Activated T-cell treated with anti-CD3 and anti-CD28 coated beads for 48 hours (primary cell): ENCODE data around the gene ZDHHC1.
A peak's percentile ranks its signal among the peaks of the same experiment; 100 is the strongest.

Source experiments
- DNase-seq: peaks from one replicate; pipeline ENCODE4 v3.0.0-alpha.2; 2020; ENCODE audit warnings: low read depth

The ZDHHC1 gene

DNA sequence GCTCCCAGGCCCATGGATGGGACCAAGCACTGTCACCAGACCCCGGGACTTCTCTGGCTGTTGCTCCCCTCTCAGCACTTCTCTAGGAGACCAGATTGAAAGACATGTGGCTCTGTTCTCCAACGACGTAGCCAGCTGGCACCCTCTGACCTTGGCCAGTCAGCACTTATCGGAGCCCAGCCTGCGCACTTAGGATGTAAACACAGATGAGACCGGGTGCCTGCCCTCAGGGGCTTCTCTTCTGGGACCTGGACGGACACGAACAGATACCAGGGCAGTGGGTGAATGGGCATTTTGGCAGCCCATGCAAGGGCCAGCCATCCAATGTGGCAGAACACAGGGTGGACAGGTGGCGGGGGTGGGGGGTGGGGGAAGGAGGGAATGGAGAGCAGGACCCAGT lies 6.6 kb downstream of the ZDHHC1 start:
- DNase-seq, result no peak

DNA sequence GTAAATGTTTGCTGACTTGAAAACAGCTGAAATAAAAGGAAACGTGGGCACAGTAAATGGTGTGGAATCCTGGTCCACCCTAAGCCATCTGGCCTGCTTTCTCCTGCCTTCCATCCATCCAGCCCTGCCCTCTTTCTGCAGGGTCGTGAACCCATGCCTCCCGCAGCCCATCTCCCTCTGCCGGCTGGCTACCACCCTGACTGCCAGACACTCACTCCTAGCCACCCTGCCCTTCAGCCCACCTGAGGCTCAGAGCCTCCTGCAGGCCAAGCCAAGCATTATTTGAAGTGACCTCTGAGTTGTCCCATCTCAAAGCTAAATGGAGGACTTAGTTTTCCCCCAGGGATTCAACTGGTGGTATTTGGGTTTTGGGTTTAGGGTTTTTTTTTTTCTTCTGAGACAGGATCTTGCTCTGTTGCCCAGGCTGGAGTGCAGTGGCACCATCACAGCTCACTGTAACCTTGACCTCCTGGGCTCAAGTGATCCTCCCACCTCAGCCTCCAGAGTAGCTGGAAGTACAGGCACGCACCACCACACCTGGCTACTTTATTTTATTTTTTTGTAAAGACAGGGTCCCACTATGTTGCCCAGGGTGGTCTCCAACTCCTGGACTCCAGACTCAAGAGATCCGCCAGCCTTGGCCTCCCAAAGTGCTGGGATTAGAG lies 8.4 kb downstream of the ZDHHC1 start:
- no peak for DNase-seq

DNA sequence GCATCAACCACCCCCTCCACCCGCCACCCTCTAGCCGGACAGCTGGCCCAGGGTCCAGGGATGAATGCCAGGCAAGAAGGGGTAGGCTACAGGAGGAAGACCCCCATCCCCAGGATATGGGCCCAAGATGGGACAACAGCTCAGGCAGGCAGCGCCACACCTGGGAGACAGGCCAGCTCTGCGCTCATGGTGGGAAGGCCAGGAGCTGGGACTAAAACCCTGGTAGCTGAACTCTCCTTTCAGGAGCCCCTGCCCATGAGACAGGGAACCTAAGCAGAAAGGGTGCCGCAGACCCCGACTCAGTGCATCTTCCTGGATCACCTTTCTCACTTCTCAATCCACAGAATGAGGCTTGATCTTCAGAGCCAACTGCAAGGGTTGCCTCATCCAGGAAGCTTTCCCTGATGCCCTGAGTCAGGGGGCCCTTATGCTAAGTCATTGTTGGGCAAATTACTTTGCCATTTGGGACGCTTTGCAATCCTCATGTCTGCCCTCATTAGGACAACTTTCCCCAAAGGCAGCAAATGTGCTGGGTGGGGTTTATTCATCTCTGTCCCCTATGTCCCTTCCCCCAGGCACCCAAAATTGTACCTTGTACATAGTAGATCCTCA lies 9.0 kb downstream of the ZDHHC1 start:
- no peak for DNase-seq

DNA sequence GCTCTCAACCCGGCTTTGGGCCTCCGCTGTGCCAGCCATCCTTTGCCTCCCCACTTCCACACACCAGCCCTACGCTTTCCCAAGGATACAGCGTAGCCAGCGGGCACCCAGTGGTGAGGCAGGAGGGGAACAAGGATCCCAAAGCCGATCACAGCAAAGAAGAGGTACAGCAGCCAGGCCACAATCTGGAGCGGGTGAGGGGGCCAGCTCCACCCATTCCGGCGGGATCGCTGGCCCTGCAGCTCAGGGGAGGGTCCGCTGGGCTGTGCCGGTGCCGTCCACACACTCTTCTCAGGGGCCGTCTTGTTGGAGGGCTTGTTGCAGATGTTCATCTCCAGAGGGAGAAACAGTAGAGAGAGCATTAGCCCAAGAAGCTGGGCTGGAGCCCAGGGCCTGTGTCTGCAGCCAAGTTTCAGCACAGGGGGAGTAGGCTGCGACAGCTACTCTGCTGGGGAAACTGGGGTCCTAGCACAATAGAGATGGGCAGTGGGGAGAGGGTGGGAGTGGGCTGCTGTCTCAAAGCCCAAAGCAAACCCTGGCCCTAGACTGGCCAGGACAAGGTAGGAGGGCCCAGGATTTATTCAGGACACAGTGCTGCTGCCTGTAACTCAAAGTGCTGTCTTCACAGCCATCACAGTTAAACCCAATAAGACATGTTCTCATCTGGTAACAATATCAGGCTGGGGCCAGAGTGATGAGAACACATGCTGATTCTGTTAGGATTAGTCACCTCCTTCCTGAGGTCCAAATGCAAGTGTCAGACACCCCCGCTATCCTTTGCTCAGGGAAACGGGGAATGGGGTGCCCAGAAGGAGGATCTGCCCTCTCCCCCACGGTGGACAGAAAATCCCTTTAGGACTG lies 9.9 kb downstream of the ZDHHC1 start:
- DNase-seq, result no peak

DNA sequence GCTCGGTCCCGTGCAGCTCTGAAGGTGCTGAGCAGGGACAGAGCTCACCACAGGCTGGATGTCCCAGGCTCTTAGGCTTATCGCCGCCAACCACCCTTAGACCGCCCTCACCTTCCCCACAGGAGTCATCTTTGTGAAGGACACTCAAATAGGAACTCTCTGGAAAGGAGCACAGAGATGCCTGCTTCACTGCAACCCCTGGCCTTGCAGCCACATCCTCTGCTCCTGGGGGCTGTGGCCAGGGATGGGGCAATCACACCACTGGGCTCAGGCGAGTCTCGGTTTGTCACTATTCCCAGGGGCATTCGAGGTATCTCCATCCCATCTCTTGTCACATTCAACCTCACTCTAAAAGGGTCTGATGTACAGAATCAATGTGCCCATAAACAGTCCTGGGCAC lies 10.9 kb downstream of the ZDHHC1 start:
- no peak for DNase-seq

DNA sequence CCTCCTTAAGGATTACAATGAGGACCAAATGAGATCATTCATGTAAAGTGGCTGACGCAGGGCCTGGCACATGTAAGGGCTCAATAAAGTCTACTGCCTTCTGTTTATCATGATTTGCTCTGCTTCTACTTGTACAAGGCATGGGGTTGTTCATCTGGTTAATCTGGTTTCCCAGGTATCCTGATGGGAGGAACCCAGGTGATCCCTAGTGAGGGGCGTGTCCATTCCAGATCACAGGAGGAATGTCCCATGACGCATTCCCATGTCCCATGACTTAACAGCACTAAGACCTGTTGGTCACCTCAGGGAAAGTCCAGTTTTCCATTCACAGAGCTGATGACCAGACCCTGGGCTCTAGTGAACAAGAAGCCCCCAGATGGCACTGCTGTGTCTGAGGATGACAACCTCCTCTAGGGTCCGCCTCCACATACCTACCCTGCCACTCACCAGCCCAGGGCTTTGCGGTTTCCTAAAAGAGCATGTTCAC lies 11.5 kb downstream of the ZDHHC1 start:
- DNase-seq, result no peak

DNA sequence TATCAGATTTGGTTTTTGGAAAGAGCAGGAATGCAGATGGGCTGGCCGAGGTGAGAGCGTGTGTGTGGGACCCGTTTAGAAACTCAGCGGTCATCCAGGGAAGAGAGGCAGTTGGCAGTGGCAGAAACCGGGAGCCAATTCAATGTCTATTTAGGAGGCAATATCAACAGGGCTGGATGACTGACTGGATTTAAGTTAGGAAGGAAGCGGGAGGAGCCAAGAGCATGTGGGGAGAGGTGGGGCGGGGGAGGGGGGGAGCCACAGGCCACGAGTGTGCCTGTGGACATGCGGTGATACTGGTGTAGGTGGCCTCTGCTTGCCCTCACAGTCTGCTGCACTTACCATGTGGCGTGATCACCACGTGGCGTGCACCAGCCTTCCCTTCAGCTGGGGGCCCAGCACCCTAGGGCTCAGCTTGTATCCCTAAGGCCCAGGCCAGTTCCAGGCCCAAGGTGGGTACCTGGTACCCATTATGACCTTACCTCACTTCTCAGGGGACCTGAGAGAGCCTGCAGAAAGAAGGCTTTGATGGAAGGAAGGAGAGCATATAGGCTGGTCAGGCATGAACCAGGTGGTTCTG lies 12.2 kb downstream of the ZDHHC1 start:
- no peak for DNase-seq

DNA sequence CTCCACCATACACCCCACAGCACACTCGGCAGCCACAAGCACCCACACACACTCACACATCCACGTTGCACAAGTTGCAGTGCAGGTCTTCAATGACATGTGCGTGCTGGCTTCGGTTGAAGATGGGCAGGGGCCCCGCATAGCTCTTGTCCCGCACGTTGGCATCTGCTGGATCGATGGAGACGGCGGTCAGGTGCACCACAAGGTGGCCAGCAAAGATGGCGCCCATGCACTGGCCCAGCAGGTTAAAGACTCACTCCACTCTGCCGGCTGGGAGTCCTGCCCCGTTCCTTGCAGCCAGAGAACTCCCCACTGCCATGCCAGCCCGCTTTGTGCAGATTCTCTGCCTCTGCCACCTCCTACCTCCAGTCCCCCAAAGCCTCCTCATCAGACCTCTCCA lies 15.4 kb downstream of the ZDHHC1 start:
- DNase-seq, result no peak

DNA sequence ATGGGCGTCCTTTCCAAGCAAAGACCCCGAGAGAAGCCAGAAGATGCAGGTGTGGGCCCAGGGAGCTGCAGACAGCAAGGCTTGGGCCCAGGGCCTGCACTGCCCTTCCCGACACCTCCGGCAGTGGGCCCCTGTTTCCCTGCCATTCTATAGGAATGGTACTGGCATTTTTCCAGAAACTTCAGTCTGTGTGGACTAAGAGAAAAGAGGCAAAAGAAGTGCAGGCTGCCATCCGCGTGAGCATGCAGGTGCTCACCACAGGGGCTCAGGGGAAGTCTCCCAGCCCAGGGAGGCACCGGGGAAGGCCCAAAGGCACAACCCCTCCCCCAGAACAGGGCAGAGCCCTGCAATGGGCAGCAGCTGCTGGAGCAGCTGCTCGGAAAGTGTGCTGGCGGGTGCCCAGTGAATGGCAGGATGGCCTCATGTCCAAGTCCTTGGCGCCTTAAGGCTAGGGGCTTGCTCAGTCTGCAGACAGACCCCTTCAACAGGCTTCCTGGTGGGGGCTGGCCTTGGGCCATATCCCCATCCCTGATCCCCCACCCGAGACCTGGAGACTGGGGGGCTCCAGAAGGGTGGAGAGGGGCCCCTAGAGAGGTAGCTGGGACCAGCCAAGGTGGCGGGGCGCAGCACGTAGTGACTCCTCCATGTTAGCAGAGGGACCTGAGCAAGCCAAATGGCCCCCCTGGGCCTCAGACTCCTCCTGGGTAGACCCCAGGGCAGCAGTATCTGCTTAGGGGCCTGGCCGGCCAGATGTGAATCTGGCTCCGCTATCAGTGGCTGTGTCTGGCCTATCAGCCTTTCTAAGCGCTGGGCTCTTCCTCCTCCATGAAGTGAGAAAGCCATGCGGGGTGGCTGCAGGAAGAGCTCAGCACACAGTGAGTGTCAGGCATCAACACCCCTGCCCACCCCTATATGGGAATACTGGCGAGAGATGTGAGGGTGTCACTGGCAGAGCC lies 16.2 kb downstream of the ZDHHC1 start:
- DNase-seq, result no peak

DNA sequence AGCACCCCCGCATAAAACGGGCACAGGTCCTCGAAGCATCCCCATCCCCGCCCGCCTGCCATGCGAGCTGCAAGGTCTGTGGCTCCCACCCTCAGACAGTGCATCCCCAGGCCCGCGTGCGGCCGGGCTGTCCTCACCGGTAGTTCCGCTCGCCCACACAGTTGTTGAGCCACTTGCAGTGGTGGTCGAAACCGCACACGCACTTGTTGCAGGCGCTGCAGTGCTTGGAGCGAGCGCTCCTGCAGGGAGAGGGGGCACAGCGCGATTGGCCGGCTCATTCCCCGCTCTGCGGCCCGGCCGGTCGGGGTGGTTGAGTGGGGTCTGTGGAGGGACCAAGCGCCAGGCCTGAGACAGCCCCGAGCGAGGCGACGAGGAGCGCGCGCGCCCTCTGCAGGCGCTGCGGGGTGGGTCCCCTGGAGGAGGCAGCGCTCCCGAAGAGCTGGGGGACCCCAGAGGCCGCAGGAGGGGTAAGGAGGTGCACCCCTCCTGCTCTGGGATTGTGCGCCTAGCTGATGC lies 17.0 kb downstream of the ZDHHC1 start:
- peak; percentile 66 for DNase-seq

DNA sequence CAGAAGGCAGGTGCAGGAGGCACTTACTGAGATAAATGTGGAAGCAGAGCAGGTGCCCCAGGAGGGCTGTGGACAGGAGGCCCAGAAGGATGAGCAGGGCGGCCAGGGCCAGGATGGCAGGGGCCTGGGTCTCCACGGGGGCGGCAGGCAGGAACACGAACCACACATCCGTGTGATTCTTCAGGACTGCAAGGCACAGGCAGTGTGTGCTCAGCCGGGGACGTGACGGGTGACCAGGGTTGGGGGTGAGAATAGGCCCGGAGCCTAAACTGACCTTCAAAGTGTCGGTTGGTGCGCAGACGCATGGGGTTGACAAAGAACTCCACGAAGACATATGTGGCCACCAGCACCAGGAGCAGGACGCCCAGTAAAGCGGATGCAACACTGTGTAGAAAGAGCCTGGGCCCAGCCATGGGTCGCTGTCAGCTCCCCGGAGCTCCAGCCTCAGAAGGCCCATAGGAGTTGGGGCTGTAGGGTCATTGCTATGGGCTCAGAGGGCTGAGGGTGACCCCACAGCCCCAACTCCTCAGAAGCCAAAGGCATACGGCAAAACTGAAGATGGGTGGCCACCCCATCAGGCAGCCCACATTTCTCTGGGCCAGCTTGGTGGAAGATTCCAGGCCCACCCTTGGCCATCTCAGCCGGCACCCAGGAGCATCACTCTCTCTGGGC lies 17.6 kb downstream of the ZDHHC1 start:
- DNase-seq, result no peak

DNA sequence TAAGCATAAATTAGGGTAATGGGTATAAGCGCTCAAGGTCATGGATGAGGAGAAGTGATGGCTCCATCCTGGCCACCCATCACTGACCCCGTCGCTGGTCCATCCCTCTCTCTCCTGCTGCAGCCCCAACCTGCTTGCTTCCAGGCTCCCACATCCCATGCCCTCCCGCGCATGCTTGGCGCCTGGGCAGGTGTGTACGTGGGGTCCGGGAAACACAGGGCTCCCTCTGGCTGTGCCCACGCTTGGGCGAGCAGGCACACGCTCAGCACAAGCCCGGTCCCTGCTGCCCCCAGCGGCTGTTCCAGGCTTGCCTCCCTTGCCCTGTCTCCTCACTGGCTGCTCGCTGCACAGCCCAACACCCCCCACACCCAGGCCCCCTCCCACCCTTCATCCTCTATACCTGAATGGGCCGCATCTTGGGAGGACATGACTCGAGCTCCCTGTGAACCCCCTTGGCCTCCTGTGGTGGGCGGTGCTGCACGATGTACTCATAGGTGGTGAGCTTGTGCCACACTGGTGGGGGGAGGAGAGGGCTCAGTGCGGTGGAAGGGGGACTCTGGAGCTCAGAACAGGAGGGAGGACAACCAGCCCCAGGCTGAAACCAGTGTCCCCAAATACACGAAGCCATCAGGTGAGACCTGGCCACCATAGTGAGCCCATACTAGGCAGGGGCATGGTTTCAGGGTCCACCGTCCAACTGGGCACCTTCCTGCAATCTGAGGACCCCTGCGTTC lies 18.3 kb downstream of the ZDHHC1 start:
- DNase-seq, result no peak

DNA sequence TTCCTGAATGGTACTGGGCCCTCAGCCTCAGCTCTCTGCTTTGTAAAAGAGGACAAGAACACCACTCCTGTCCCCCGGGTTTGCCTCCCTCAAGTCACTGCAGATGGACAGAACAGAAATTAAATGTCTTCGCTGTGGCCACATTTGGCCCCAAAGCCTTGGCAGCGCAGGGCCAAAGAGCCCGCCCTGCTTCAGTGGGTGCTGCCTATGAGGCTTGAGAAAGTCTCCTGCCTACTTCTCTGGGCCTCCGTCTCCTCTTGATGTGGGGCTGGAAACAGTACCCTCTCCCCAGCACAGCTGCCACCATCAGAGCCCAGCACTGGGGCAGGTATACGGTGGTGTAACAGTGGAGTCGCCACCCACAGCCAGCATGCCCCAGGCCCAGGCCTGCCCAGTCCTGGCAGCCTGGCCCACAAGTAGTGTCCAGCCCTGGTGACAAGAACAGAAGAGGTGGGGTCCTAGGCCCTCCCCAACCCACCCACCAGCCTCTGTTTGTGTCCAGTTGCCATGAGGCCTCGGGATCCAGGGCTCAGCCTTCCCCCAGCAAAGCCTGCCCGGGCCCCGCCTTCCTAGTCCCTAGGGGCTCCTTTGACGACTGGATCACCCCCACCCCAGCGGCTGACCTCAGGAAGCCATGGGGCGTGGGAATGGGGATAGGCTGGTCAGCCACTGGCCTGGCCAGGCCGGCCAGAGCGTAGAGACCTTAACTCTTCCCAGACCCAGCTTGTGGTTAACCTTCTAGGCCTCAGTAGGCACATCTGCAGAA lies 19.1 kb downstream of the ZDHHC1 start:
- no peak for DNase-seq

DNA sequence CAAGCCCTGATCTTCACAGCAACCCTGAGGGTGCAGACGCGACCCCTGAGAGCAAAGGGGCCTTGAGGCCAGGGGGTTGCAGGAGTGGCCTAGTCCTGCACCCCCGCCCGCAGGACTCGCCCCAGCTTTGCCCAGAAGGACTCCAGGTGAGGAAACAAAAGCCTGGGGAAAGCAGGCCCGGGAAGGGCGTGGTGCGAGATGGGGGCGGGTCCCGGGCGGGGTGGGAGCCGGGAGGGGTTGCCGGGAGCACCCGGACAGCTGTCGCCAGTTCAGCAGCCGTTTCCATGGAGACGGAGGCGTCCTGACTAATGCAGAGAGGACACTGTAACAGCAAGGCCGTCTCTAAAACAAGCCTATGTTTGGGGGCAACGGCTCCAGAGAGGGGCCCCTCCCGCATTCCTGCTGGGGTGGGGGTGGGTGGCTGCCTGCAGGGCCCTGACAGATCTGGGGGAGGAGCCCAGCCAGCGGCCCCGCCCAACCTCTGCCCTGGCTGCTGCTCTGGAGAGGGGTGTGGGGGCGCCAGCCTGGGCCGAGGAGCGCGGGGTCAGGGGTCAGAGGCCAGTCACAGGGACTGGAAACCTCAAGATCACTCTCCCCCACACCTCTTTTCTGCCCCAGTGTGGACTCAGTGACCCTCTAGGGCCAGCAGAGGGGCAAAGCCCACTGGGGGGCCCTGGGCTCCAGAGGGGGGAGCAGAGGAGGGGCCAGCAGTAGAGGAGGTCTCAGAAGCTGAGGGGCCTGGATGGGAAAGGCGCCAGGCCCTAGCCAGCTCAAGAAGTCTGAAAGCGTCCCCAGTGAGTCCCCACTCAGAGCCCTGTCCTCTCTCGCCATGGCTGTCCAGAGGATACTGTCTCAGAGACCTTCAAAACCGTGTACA lies 19.9 kb downstream of the ZDHHC1 start:
- no peak for DNase-seq

DNA sequence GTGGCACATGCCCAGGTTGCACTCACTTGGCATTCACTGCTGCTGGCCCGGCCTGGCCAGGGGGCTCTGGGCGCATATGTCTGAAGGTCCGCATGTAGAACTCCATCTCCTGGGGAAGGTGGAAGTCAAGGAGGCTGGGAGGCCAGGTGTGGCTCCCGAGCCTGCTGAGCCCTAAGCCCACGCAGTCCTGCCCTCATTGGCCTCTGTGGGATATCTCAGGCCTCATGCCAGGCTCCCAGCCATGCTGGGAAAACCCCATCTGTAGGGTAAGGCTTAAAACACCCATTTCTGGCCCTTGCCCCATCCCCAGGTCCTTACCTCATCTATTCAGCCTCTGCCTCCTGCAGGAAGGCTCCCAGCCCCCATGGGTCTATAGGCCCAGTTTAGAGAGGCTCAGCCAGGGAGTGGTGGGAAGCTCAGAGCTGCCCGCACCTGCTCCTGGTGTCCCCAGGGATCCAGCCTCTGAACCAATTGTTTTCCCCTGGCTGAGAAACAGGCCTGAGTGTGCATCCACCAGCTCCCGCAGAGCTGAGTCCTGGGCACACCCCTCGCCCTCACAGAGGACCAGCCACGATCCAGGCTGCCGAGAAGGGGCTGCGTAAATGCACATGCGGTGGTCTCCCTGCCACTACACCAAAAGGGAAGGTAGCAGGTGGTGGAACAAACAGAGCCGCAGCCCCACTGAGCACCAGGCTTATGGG lies 20.7 kb downstream of the ZDHHC1 start:
- DNase-seq, result no peak

DNA sequence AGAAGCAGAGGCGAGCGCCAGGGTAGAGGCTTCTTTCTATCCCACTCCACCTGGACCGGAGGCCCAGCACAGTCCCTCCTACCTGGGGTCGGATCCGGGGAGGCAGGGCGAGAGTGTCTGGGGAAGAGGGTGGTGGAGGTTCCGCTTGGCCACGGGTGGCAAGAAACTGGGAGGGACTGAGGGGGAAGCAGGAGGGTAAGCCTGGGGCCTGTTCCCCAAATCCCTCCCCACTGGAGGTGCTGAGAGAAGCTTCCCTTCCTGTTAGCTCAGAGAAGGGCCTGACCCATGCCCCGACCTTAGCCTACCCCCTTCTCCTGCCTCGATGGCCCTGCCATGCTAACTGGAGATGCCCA lies 21.2 kb downstream of the ZDHHC1 start:
- DNase-seq, result no peak
